HEK293 (cell line): ENCODE measurements around the gene TMEM135.

Experiments used
- CTCF ChIA-PET: fragments of 350-600 bp; formaldehyde crosslinking; extraction: SDS; loops from one replicate; lab custom pipeline; 2021; ENCODE audit warnings: antibody characterized with exemption; lab: Yijun Ruan, JAX
- POLR2A ChIA-PET: fragments of 300-600 bp; formaldehyde crosslinking; extraction: SDS; loops from one replicate; lab custom pipeline; 2020; ENCODE audit warnings: antibody characterized with exemption, inconsistent platforms; lab: Yijun Ruan, JAX
- H3K27ac ChIP-seq: fragments of 200-500 bp; sonication (Bioruptor generic); 2 replicates; pipeline ENCODE4 v1.5.1; 2014; ENCODE audit warnings: low read depth, low read length, control low read depth, inconsistent platforms; ENCODE audit errors: extremely low read depth
- H3K36me3 ChIP-seq, 2 experiments: fragments of 200-500 bp in 1 of 2; sonication (Bioruptor generic) in 1 of 2; 1 replicate in 1 of 2; 2 replicates in 1 of 2; pipeline ENCODE4 v1.5.1; 2014 to 2017; ENCODE audit warnings: inconsistent platforms in 2 of 2, low read length in 2 of 2; ENCODE audit not compliant: control insufficient read depth in 2 of 2, insufficient read depth in 1 of 2
- H3K4me1 ChIP-seq: fragments of 200-500 bp; sonication (Bioruptor generic); 2 replicates; pipeline ENCODE4 v1.5.1; 2014; ENCODE audit warnings: mild to moderate bottlenecking, low read length, inconsistent platforms; ENCODE audit not compliant: control insufficient read depth, insufficient read depth
- H3K4me3 ChIP-seq: 2 replicates; pipeline ENCODE4 v1.5.1; 2011; ENCODE audit warnings: low read depth, mild to moderate bottlenecking, control low read depth, low read length, moderate library complexity
- H3K9me3 ChIP-seq: fragments of 200-500 bp; sonication (Bioruptor generic); 2 replicates; pipeline ENCODE4 v1.5.1; 2014; ENCODE audit warnings: low read depth, low read length, inconsistent platforms; ENCODE audit not compliant: control insufficient read depth, insufficient read depth
- GLI2 ChIP-seq: fragments of 450-650 bp; formaldehyde crosslinking; IDR thresholded peaks from 2 replicates; pipeline ENCODE4; 2017; ENCODE audit warnings: missing biosample characterization, missing genetic modification characterization, low read depth, borderline replicate concordance
- KLF10 ChIP-seq: fragments of 450-650 bp; IDR thresholded peaks from 2 replicates; pipeline ENCODE4 v1.5.1; 2018; ENCODE audit warnings: missing biosample characterization, mild to moderate bottlenecking, missing genetic modification characterization
- KLF17 ChIP-seq: fragments of 450-650 bp; formaldehyde crosslinking; IDR thresholded peaks from 2 replicates; pipeline ENCODE4 v1.5.1; 2016; ENCODE audit warnings: missing biosample characterization, missing genetic modification characterization
- KLF7 ChIP-seq: fragments of 450-650 bp; formaldehyde crosslinking; IDR thresholded peaks from 2 replicates; pipeline ENCODE4 v1.5.1; 2016; ENCODE audit warnings: missing biosample characterization, missing genetic modification characterization, borderline replicate concordance
- KLF8 ChIP-seq: fragments of 450-650 bp; formaldehyde crosslinking; IDR thresholded peaks from 2 replicates; pipeline ENCODE4 v1.5.1; 2016; ENCODE audit warnings: missing biosample characterization, missing genetic modification characterization
- OVOL3 ChIP-seq: fragments of 450-650 bp; formaldehyde crosslinking; IDR thresholded peaks from 2 replicates; pipeline ENCODE4 v1.5.1; 2016; ENCODE audit warnings: missing biosample characterization, missing genetic modification characterization
- PBX3 ChIP-seq: sonication (generic); formaldehyde crosslinking; IDR thresholded peaks from 2 replicates; pipeline ENCODE4 v1.8.1; 2022; ENCODE audit warnings: mild to moderate bottlenecking, moderate library complexity, missing genetic modification reagents
- ZBTB11 ChIP-seq: fragments of 450-650 bp; formaldehyde crosslinking; conservative IDR thresholded peaks from 2 replicates; pipeline ENCODE4 v1.5.1; 2016; ENCODE audit warnings: low read depth, missing biosample characterization, missing genetic modification characterization
- ZBTB8A ChIP-seq: fragments of 450-650 bp; formaldehyde crosslinking; IDR thresholded peaks from 2 replicates; pipeline ENCODE4 v1.5.1; 2016; ENCODE audit warnings: missing biosample characterization, missing genetic modification characterization
- ZNF10 ChIP-seq: fragments of 450-650 bp; formaldehyde crosslinking; IDR thresholded peaks from 2 replicates; pipeline ENCODE4 v1.5.1; 2017; ENCODE audit warnings: missing biosample characterization, missing genetic modification characterization
- ZNF19 ChIP-seq: fragments of 450-650 bp; formaldehyde crosslinking; IDR thresholded peaks from 2 replicates; pipeline ENCODE4; 2016; ENCODE audit warnings: missing biosample characterization, missing genetic modification characterization, low read depth
- ZNF24 ChIP-seq: fragments of 450-650 bp; formaldehyde crosslinking; IDR thresholded peaks from 2 replicates; pipeline ENCODE4 v1.5.1; 2016; ENCODE audit warnings: missing biosample characterization, missing genetic modification characterization
- ZNF266 ChIP-seq: fragments of 450-650 bp; formaldehyde crosslinking; IDR thresholded peaks from 2 replicates; pipeline ENCODE4 v1.5.1; 2016; ENCODE audit warnings: missing biosample characterization, missing genetic modification characterization, low read depth
- ZNF514 ChIP-seq: fragments of 450-650 bp; formaldehyde crosslinking; IDR thresholded peaks from 2 replicates; pipeline ENCODE4 v1.5.1; 2016; ENCODE audit warnings: missing biosample characterization, missing genetic modification characterization
- ZNF610 ChIP-seq: fragments of 450-650 bp; formaldehyde crosslinking; IDR thresholded peaks from 2 replicates; pipeline ENCODE4 v1.5.1; 2016; ENCODE audit warnings: missing biosample characterization, missing genetic modification characterization, borderline replicate concordance
- ZNF830 ChIP-seq: fragments of 450-650 bp; IDR thresholded peaks from 2 replicates; pipeline ENCODE4 v1.5.0; 2018; ENCODE audit warnings: missing biosample characterization, missing genetic modification characterization, low read depth, mild to moderate bottlenecking, moderate library complexity
- TF ChIP-seq, protein P1 (sequence below): fragments of 450-650 bp; formaldehyde crosslinking; conservative IDR thresholded peaks from 2 replicates; pipeline ENCODE4 v1.5.1; 2016; ENCODE audit warnings: low read depth, missing biosample characterization, missing genetic modification characterization
- TF ChIP-seq, protein P2 (sequence below): fragments of 450-650 bp; formaldehyde crosslinking; IDR thresholded peaks from 2 replicates; pipeline ENCODE4 v1.5.1; 2016; ENCODE audit warnings: missing biosample characterization, missing genetic modification characterization
- TF ChIP-seq, protein P3 (sequence below): fragments of 450-650 bp; formaldehyde crosslinking; IDR thresholded peaks from 2 replicates; pipeline ENCODE4 v1.5.1; 2016; ENCODE audit warnings: missing biosample characterization, missing genetic modification characterization
- TF ChIP-seq, protein P4 (sequence below): fragments of 450-650 bp; formaldehyde crosslinking; IDR thresholded peaks from 2 replicates; pipeline ENCODE4 v1.5.1; 2017; ENCODE audit warnings: missing biosample characterization, missing genetic modification characterization

The TMEM135 gene

GRCh38 chr11:87037450-87038234 is at the start of gene TMEM135 (continued):
- TF ChIP-seq ZBTB11 (tag by site-specific recombination) (no peak), KLF7 (tag by site-specific recombination) (no peak), KLF17 (peak; percentile 44; the same call in 1 of the 2 replicates), ZNF19 (tag by site-specific recombination) (no peak), GLI2 (tag by site-specific recombination) (no peak), ZNF24 (tag by site-specific recombination) (no peak), ZBTB8A (tag by site-specific recombination) (peak; percentile 78), ZNF10 (tag by site-specific recombination) (no peak), ZNF266 (no peak), PBX3 (CRISPR knock-in tag) (0 out of 2 replicates have a peak, but pooled peaks have one; percentile 25), KLF8 (tag by site-specific recombination) (no peak; the same call in 1 of the 2 replicates), ZNF514 (tag by site-specific recombination) (no peak), OVOL3 (no peak)
- TF ChIP-seq, protein P1, sequence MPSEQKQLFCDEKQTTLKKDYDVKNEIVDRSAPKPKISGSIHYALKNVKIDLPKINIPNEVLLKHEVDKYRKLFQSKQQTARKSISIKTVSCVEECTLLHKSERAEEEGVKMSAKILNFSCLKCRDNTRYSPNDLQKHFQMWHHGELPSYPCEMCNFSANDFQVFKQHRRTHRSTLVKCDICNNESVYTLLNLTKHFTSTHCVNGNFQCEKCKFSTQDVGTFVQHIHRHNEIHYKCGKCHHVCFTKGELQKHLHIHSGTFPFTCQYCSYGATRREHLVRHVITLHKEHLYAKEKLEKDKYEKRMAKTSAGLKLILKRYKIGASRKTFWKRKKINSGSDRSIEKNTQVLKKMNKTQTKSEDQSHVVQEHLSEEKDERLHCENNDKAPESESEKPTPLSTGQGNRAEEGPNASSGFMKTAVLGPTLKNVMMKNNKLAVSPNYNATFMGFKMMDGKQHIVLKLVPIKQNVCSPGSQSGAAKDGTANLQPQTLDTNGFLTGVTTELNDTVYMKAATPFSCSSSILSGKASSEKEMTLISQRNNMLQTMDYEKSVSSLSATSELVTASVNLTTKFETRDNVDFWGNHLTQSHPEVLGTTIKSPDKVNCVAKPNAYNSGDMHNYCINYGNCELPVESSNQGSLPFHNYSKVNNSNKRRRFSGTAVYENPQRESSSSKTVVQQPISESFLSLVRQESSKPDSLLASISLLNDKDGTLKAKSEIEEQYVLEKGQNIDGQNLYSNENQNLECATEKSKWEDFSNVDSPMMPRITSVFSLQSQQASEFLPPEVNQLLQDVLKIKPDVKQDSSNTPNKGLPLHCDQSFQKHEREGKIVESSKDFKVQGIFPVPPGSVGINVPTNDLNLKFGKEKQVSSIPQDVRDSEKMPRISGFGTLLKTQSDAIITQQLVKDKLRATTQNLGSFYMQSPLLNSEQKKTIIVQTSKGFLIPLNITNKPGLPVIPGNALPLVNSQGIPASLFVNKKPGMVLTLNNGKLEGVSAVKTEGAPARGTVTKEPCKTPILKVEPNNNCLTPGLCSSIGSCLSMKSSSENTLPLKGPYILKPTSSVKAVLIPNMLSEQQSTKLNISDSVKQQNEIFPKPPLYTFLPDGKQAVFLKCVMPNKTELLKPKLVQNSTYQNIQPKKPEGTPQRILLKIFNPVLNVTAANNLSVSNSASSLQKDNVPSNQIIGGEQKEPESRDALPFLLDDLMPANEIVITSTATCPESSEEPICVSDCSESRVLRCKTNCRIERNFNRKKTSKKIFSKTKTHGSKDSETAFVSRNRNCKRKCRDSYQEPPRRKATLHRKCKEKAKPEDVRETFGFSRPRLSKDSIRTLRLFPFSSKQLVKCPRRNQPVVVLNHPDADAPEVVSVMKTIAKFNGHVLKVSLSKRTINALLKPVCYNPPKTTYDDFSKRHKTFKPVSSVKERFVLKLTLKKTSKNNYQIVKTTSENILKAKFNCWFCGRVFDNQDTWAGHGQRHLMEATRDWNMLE = no peak
- TF ChIP-seq, all 188 proteins: peak for 47

DNA sequence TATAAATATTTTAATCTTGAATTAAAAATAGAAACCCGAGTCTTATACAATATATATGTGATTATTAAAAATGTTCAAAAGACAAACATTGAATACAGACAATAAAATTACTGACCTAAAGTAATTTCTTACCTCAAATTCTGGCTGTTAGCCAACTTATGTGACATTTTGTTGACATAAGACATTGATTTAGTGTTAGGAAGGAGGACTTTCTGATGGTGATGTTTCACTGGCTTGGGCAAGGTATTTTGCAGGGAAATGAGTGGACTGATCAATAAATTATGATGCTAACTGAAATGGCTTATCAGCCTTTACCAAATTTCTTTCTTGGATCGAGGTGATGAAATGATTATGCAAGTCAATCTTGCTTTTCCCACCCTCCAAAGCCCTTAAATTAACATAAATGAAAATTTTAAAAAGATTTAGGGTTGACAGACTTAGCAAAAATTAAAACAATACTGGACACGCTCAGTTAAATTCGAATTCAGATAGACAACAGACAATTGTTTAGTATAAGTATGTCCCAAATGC is 49.3 kb upstream of the TMEM135 start:
- ChIA-PET POLR2A (interaction anchor here (1.6 kb wide), 1 partner anchor 33 kb away, joined by 3 read pairs; the partner anchor contains the start of gene FZD4), CTCF (interaction anchor here (1.4 kb wide), 1 partner anchor 10 kb away, joined by 3 read pairs; no protein-coding TSS in a partner anchor)
- Histone ChIP-seq H3K27ac (no peak overlapping the region), H3K4me1 (peaks cover 7% of the 10 kb centered on the region), H3K9me3 (no peaks in the 10 kb centered on the region), H3K4me3 (no peak overlapping the region), H3K36me3 (no peaks in the 10 kb centered on the region)
- TF ChIP-seq KLF10 (0 out of 2 replicates have a peak, but pooled peaks have one; percentile 18), ZNF830 (no peak), ZNF610 (tag by site-specific recombination) (no peak)
- TF ChIP-seq, protein P2, sequence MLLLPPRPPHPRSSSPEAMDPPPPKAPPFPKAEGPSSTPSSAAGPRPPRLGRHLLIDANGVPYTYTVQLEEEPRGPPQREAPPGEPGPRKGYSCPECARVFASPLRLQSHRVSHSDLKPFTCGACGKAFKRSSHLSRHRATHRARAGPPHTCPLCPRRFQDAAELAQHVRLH (tag by site-specific recombination) = no peak
- TF ChIP-seq, protein P3, sequence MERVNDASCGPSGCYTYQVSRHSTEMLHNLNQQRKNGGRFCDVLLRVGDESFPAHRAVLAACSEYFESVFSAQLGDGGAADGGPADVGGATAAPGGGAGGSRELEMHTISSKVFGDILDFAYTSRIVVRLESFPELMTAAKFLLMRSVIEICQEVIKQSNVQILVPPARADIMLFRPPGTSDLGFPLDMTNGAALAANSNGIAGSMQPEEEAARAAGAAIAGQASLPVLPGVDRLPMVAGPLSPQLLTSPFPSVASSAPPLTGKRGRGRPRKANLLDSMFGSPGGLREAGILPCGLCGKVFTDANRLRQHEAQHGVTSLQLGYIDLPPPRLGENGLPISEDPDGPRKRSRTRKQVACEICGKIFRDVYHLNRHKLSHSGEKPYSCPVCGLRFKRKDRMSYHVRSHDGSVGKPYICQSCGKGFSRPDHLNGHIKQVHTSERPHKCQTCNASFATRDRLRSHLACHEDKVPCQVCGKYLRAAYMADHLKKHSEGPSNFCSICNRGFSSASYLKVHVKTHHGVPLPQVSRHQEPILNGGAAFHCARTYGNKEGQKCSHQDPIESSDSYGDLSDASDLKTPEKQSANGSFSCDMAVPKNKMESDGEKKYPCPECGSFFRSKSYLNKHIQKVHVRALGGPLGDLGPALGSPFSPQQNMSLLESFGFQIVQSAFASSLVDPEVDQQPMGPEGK (tag by site-specific recombination) = no peak
- TF ChIP-seq, protein P4, sequence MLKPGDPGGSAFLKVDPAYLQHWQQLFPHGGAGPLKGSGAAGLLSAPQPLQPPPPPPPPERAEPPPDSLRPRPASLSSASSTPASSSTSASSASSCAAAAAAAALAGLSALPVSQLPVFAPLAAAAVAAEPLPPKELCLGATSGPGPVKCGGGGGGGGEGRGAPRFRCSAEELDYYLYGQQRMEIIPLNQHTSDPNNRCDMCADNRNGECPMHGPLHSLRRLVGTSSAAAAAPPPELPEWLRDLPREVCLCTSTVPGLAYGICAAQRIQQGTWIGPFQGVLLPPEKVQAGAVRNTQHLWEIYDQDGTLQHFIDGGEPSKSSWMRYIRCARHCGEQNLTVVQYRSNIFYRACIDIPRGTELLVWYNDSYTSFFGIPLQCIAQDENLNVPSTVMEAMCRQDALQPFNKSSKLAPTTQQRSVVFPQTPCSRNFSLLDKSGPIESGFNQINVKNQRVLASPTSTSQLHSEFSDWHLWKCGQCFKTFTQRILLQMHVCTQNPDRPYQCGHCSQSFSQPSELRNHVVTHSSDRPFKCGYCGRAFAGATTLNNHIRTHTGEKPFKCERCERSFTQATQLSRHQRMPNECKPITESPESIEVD = peak; percentile 39; the same call in 1 of the 2 replicates
